Stomach (tissue), 4 donors: ENCODE data around the gene ZNF691.
"Not testable (repeated sequence)": the region's sequence is repeated elsewhere in the genome, so short reads cannot be mapped to it uniquely, and the experiment has no call there.

ENCODE experiments used
- EP300 ChIP-seq: sonication (generic); formaldehyde crosslinking; IDR thresholded peaks from one replicate; pipeline ENCODE4 v1.6.1; 2017; ENCODE audit warnings: antibody characterized with exemption
- POLR2A ChIP-seq, 4 donors: fragments of 450-650 bp; IDR thresholded peaks; one replicate each; pipeline ENCODE4 v1.6.1; 2016; ENCODE audit warnings: antibody characterized with exemption in 4 of 4, control low read depth in 2 of 4, mild to moderate bottlenecking in 1 of 4, moderate library complexity in 1 of 4
- POLR2AphosphoS5 ChIP-seq, 3 donors: sonication (generic); formaldehyde crosslinking; IDR thresholded peaks; one replicate each; pipeline ENCODE4 v1.6.1; 2016; ENCODE audit warnings: antibody characterized with exemption in 3 of 3
- TF ChIP-seq, protein P1 (sequence below), 7 experiments: fragments of 450-650 bp in 4 of 7; fragments of 200-600 bp in 3 of 7; sonication (generic) in 3 of 7; IDR thresholded peaks; one replicate each; pipeline ENCODE4 v1.5.1; 2016 to 2019; ENCODE audit warnings: antibody characterized with exemption in 7 of 7, control low read depth in 2 of 7, mild to moderate bottlenecking in 1 of 7

DNA sequence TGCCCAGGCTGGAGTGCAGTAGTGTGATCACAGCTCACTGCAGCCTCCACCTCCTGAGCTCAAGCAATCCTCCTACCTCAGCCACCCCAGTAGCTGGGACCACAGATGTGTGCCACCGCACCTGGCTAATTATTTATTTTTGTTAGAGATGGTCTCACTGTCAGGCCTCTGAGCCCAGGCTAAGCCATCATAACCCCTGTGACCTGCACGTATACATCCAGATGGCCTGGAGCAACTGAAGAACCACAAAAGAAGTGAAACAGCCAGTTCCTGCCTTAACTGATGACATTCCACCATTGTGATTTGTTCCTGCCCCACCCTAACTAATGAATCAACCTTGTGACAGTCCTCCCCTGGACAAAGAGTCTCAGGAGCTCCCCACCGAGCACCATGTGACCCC is 10.1 kb downstream of the ZNF691 start:
- TF ChIP-seq, protein P1, sequence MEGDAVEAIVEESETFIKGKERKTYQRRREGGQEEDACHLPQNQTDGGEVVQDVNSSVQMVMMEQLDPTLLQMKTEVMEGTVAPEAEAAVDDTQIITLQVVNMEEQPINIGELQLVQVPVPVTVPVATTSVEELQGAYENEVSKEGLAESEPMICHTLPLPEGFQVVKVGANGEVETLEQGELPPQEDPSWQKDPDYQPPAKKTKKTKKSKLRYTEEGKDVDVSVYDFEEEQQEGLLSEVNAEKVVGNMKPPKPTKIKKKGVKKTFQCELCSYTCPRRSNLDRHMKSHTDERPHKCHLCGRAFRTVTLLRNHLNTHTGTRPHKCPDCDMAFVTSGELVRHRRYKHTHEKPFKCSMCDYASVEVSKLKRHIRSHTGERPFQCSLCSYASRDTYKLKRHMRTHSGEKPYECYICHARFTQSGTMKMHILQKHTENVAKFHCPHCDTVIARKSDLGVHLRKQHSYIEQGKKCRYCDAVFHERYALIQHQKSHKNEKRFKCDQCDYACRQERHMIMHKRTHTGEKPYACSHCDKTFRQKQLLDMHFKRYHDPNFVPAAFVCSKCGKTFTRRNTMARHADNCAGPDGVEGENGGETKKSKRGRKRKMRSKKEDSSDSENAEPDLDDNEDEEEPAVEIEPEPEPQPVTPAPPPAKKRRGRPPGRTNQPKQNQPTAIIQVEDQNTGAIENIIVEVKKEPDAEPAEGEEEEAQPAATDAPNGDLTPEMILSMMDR (IDR thresholded peaks at IDR 0.05): not testable (repeated sequence)
- not testable (repeated sequence) for TF ChIP-seq POLR2A (IDR thresholded peaks at IDR 0.05); EP300; POLR2AphosphoS5 (IDR thresholded peaks at IDR 0.05)
